HG03432 (cell line): ENCODE results near the gene POC5.

Source experiments
- ATAC-seq: cut with Tn5 transposase; IDR thresholded peaks from one replicate; pipeline ENCODE4 v1.9.1; 2021; ENCODE audit warnings: mild to moderate bottlenecking, moderate library complexity; ENCODE audit not compliant: unreplicated experiment

Gene POC5

DNA sequence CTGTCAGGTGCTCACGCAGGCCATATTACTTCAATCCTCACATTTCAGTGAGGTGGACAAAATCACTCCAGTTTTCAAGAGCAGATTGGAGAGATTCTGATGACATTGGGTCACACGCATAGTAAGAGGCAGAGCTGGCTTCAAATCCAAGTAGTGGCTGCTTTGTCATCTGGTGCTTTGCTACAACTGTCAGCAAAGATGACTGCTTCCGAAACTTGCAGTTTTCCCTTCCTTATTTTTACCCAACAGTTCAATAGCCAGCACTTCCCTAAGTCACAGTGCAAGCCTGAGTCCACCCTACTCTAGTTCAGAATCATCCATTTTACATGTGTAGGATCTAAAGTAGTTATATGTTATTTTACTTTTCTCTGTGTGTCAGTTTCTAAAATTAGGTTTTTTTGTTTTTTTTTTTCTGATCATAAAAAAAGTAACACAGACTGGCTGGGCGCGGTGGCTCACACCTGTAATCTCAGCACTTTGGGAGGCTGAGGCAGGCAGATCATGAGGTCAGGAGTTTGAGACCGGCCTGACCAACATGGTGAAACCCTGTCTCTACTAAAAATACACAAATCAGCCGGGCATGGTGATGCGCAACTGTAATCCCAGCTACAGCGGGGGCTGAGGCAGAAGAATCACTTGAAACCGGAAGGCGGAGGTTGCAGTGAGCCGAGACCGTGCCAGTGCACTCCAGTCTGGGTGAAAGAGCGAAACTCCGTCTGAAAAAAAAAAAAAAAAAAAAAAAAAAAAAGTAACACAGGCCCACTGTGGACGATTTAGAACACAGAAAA is 56.4 kb downstream of the POC5 start:
- no peak for ATAC-seq

- ATAC-seq = no peak
These were observed 57.3 kb downstream of the POC5 start for GRCh38 chr5:75659791-75660450.

GRCh38 chr5:75656311-75657003 is 60.8 kb downstream of the POC5 start:
- no peak for ATAC-seq

DNA sequence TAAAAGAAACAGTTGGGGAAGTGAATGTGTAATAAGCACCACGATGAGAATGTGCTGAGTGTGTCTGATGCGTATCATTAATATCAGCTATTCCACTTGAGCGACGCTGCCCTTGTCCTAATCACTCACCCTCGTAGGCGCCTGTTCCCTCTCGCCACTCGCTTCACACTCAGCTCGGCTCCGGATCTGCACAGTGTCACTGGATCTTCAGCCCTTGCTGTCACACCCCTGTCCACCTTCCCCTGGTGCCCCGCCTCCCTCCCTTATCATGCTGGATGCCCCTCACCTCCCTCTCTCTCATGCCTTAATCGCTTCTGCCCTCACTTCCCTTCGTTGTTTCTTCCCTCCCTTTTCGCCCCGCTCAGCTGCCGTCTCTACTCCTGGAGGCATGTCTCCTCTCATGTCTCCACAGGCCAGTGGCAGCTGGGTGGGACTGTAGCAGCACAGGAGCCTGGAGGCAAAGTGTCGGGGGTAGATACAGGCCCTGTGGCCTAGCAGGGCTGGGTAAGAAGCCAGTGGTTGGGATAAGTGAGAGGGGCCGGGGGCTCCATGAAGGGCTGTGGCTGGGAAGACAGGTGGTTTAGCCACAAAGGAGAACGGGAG is 62.4 kb downstream of the POC5 start:
- ATAC-seq = no peak

DNA sequence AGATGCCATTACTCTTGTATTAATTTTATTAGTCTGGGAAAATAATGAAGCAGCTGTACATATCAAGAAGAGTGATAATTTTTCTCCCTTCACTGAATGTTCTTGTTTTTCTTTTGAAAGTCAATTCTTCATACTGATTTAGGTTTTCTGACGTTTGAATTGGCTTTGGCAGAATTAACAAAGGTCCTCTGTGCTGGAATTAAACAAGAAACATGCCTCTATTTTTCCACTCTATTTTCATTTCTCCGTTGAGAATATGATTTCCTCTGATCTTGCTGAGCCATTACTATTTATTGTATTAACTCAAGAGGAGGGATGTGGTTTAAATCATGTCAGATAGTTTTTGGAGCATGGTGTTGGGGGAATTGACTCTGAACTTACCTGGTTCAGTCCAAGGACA is 63.7 kb downstream of the POC5 start:
- ATAC-seq = no peak

- no peak for ATAC-seq
These were observed 65.5 kb downstream of the POC5 start for GRCh38 chr5:75651575-75652238.

- no peak for ATAC-seq
These were observed 68.5 kb downstream of the POC5 start for GRCh38 chr5:75648712-75649111.

GRCh38 chr5:75640826-75641225 is 76.4 kb downstream of the POC5 start:
- no peak for ATAC-seq

- ATAC-seq = no peak
These were observed 76.8 kb downstream of the POC5 start for GRCh38 chr5:75640395-75640794.

- ATAC-seq = no peak
These were observed 77.5 kb downstream of the POC5 start for GRCh38 chr5:75639535-75640311.

- no peak for ATAC-seq
These were observed 79.3 kb downstream of the POC5 start for GRCh38 chr5:75637949-75638348.

GRCh38 chr5:75632321-75632720 is 84.9 kb downstream of the POC5 start:
- no peak for ATAC-seq

GRCh38 chr5:75630875-75631274 is 86.4 kb downstream of the POC5 start:
- no peak for ATAC-seq

DNA sequence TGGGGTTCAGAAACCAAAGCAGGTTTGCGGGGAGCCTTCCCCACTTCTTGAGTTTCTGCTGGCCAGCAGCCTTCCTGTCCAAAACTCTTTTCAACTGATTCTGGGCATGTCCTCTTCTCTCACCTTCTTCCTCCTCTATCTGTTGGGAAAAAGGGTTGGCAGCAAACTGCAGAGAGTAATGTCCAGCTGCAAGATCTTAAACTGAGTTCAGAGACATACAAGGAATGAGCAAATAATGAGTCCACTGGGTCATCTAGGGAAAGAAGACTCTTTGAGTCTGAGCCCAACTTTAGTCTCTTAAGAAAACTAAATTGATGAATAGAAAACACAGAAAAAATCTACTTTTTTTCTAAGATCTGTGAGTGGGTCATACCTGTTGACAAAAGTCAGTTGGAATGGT is 89.4 kb downstream of the POC5 start:
- no peak for ATAC-seq

DNA sequence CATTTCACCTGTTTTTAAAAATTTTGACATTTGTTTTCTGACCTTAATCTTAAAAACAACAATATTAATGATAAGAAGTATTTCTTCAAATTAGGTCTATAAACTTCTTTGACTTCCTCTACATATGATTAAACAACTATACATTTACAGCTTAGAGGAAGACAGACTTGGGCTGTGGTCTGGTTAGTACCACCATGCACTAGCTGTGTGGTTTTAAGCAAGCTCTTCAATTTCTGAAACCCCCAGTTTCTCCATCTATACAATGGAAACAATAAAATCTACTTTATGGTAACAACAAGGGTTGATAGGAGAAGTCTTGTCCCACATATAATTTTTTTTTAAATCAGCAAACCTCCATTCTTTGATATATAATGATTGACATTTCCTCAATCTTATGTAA is 90.3 kb downstream of the POC5 start:
- ATAC-seq = no peak
